ENCODE data around the gene RAD21L1.
A peak's percentile ranks its signal among the peaks of the same experiment; 100 is the strongest.

RAD21L1 gene

GRCh38 chr20:1224205-1224890 lies 1.5 kb upstream of the RAD21L1 start:
- DNase-seq (ENCODE audit: low read depth): no peak
- H3K4me3 ChIP-seq (ENCODE audit: control insufficient read depth, low read depth, low read length): no peak overlapping the region
- TF ChIP-seq CTCF (conservative IDR thresholded peaks at IDR 0.05; ENCODE audit: control insufficient read depth, insufficient read depth, low read depth, low read length): no peak

- TF ChIP-seq CTCF (conservative IDR thresholded peaks at IDR 0.05; ENCODE audit: control insufficient read depth, insufficient read depth, low read depth, low read length): no peak
- no peak for DNase-seq (ENCODE audit: low read depth)
- peak overlapping the region; percentile 30 for H3K4me3 ChIP-seq (ENCODE audit: control insufficient read depth, low read depth, low read length)
Observed at GRCh38 chr20:1225263-1225782, 521 bp upstream of the RAD21L1 start.

- H3K4me3 ChIP-seq (ENCODE audit: control insufficient read depth, low read depth, low read length): no peak overlapping the region
- TF ChIP-seq CTCF (conservative IDR thresholded peaks at IDR 0.05; ENCODE audit: control insufficient read depth, insufficient read depth, low read depth, low read length): no peak
- DNase-seq (ENCODE audit: low read depth): no peak
Observed at GRCh38 chr20:1229541-1229940, 3.7 kb downstream of the RAD21L1 start.

- H3K4me3 ChIP-seq (ENCODE audit: control insufficient read depth, low read depth, low read length): no peak overlapping the region
- TF ChIP-seq CTCF (conservative IDR thresholded peaks at IDR 0.05; ENCODE audit: control insufficient read depth, insufficient read depth, low read depth, low read length): no peak
- DNase-seq (ENCODE audit: low read depth): no peak
Observed at GRCh38 chr20:1232286-1233111, 6.7 kb downstream of the RAD21L1 start.

GRCh38 chr20:1240549-1240948 lies 14.7 kb downstream of the RAD21L1 start:
- no peak overlapping the region for H3K4me3 ChIP-seq (ENCODE audit: control insufficient read depth, low read depth, low read length)
- no peak for DNase-seq (ENCODE audit: low read depth)
- TF ChIP-seq CTCF (conservative IDR thresholded peaks at IDR 0.05; ENCODE audit: control insufficient read depth, insufficient read depth, low read depth, low read length): no peak

- DNase-seq (ENCODE audit: low read depth): no peak
Observed at GRCh38 chr20:1241456-1241855, 15.6 kb downstream of the RAD21L1 start.

More at GRCh38 chr20:1241456-1241855, 15.6 kb downstream of the RAD21L1 start:
- TF ChIP-seq CTCF (conservative IDR thresholded peaks at IDR 0.05; ENCODE audit: control insufficient read depth, insufficient read depth, low read depth, low read length): no peak
- H3K4me3 ChIP-seq (ENCODE audit: control insufficient read depth, low read depth, low read length): no peak overlapping the region

All from fibroblast of mammary gland (primary cell).